SK-N-SH treated with all-trans-retinoic acid at 6 μM for 48 hours (cell line): ENCODE data around the gene NBAS.

Source experiments
- ATAC-seq: fragments of 200-7000 bp; cut with Tn5 transposase; 3 replicates; pipeline ENCODE4 v1.9.1; 2020; ENCODE audit warnings: mild to moderate bottlenecking, moderate library complexity
- ARNTL ChIP-seq: fragments of 450-650 bp; formaldehyde crosslinking; IDR thresholded peaks from 2 replicates; pipeline ENCODE4 v1.5.0; 2020; ENCODE audit warnings: low read depth, mild to moderate bottlenecking, moderate library complexity, borderline replicate concordance
- BACH2 ChIP-seq: fragments of 250-450 bp; sonication (Bioruptor Pico); IDR thresholded peaks from 2 replicates; pipeline ENCODE4 v1.9.0; 2021; ENCODE audit warnings: mild to moderate bottlenecking, borderline replicate concordance
- CREB5 ChIP-seq: fragments of 250-450 bp; sonication (Bioruptor Pico); IDR thresholded peaks from 2 replicates; pipeline ENCODE4 v1.5.1; 2020; ENCODE audit warnings: low read depth, mild to moderate bottlenecking, moderate library complexity
- CSDC2 ChIP-seq: fragments of 250-450 bp; sonication (Bioruptor Pico); IDR thresholded peaks from 2 replicates; pipeline ENCODE4 v1.5.0; 2020; ENCODE audit warnings: mild to moderate bottlenecking, moderate library complexity
- ESRRG ChIP-seq: fragments of 250-450 bp; sonication (Bioruptor Pico); IDR thresholded peaks from 2 replicates; pipeline ENCODE4 v1.6.1; 2021; ENCODE audit warnings: mild to moderate bottlenecking
- GLIS3 ChIP-seq: fragments of 250-450 bp; sonication (Bioruptor Pico); IDR thresholded peaks from 2 replicates; pipeline ENCODE4 v1.5.0; 2020; ENCODE audit warnings: mild to moderate bottlenecking, moderate library complexity
- ISL1 ChIP-seq: fragments of 250-450 bp; sonication (Bioruptor Pico); IDR thresholded peaks from 2 replicates; pipeline ENCODE4 v2.1.2; 2022; ENCODE audit warnings: mild to moderate bottlenecking, moderate library complexity
- OSR1 ChIP-seq: fragments of 250-450 bp; sonication (Bioruptor Pico); IDR thresholded peaks from 2 replicates; pipeline ENCODE4 v1.8.0; 2022; ENCODE audit warnings: moderate library complexity, mild to moderate bottlenecking, inconsistent platforms
- POU6F1 ChIP-seq: fragments of 250-450 bp; sonication (Bioruptor Pico); IDR thresholded peaks from 2 replicates; pipeline ENCODE4 v1.8.0; 2021; ENCODE audit warnings: low read depth, mild to moderate bottlenecking, moderate library complexity, borderline replicate concordance
- PPARA ChIP-seq: fragments of 250-450 bp; sonication (Bioruptor Pico); IDR thresholded peaks from 2 replicates; pipeline ENCODE4 v1.5.0; 2020; ENCODE audit warnings: mild to moderate bottlenecking, borderline replicate concordance
- RARB ChIP-seq: fragments of 250-450 bp; sonication (Bioruptor Pico); IDR thresholded peaks from 2 replicates; pipeline ENCODE4 v1.8.0; 2021; ENCODE audit warnings: mild to moderate bottlenecking, moderate library complexity
- SNAI2 ChIP-seq: fragments of 250-450 bp; sonication (Bioruptor Pico); IDR thresholded peaks from 2 replicates; pipeline ENCODE4 v1.5.0; 2020; ENCODE audit warnings: mild to moderate bottlenecking, moderate library complexity
- TCF4 ChIP-seq: fragments of 250-450 bp; sonication (Bioruptor Pico); IDR thresholded peaks from 2 replicates; pipeline ENCODE4 v1.8.0; 2021; ENCODE audit warnings: mild to moderate bottlenecking, moderate library complexity, borderline replicate concordance
- TOX ChIP-seq: fragments of 250-450 bp; sonication (Bioruptor Pico); IDR thresholded peaks from 2 replicates; pipeline ENCODE4 v1.8.0; 2021; ENCODE audit warnings: mild to moderate bottlenecking, moderate library complexity, borderline replicate concordance
- TSHZ2 ChIP-seq: fragments of 250-450 bp; sonication (Bioruptor Pico); IDR thresholded peaks from 2 replicates; pipeline ENCODE4 v1.5.0; 2020; ENCODE audit warnings: mild to moderate bottlenecking, moderate library complexity
- ZC3H10 ChIP-seq: fragments of 250-450 bp; sonication (Bioruptor Pico); IDR thresholded peaks from 2 replicates; pipeline ENCODE4 v1.5.1; 2021; ENCODE audit warnings: mild to moderate bottlenecking, moderate library complexity
- ZFP30 ChIP-seq: fragments of 450-650 bp; formaldehyde crosslinking; IDR thresholded peaks from 2 replicates; pipeline ENCODE4 v1.5.0; 2022; ENCODE audit warnings: mild to moderate bottlenecking, moderate library complexity
- ZNF565 ChIP-seq: fragments of 450-650 bp; formaldehyde crosslinking; conservative IDR thresholded peaks from 2 replicates; pipeline ENCODE4 v1.5.0; 2020; ENCODE audit warnings: low read depth, mild to moderate bottlenecking, moderate library complexity
- ZNF70 ChIP-seq: fragments of 450-650 bp; formaldehyde crosslinking; IDR thresholded peaks from 2 replicates; pipeline ENCODE4 v1.5.0; 2020; ENCODE audit warnings: mild to moderate bottlenecking, moderate library complexity
- ZNF8 ChIP-seq: fragments of 450-650 bp; formaldehyde crosslinking; IDR thresholded peaks from 2 replicates; pipeline ENCODE4 v1.5.0; 2020; ENCODE audit warnings: mild to moderate bottlenecking, moderate library complexity
- TF ChIP-seq, protein P1 (sequence below): fragments of 250-450 bp; sonication (Bioruptor Pico); IDR thresholded peaks from 2 replicates; pipeline ENCODE4 v1.8.0; 2020; ENCODE audit warnings: mild to moderate bottlenecking, moderate library complexity, borderline replicate concordance
- TF ChIP-seq, protein P2 (sequence below): fragments of 250-450 bp; sonication (Bioruptor Pico); IDR thresholded peaks from 2 replicates; pipeline ENCODE4 v1.5.1; 2021; ENCODE audit warnings: mild to moderate bottlenecking, moderate library complexity

The NBAS gene

DNA sequence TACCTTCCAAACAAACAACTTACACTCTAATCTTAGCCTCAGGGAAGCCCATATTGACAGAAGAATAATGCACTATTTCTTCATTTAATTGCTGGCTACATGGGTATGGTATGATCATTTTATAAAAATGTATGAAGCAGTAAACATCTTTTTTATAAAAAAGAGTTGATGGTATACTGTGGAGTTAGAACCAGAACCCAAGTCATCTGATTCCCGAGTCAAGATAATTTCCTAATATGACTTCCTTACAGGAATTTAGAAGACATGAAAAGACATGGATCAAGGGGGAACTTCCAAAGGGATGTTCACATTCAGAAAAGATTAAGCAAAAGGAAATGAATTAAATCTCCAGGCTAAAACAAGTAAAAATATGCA lies 171.8 kb downstream of the NBAS start:
- no peak for ATAC-seq
- TF ChIP-seq ESRRG (CRISPR knock-in tag) (no peak), GLIS3 (no peak), ZNF8 (CRISPR knock-in tag) (no peak), ZNF70 (no peak), ARNTL (CRISPR knock-in tag) (no peak), POU6F1 (CRISPR knock-in tag) (no peak), TCF4 (CRISPR knock-in tag) (no peak), ZFP30 (no peak), ZC3H10 (CRISPR knock-in tag) (no peak), PPARA (CRISPR knock-in tag) (no peak), ZNF565 (CRISPR knock-in tag) (no peak), CSDC2 (no peak), OSR1 (no peak), BACH2 (no peak), ISL1 (CRISPR knock-in tag) (no peak), RARB (CRISPR knock-in tag) (no peak), CREB5 (CRISPR knock-in tag) (no peak), SNAI2 (CRISPR knock-in tag) (no peak)
- TF ChIP-seq, protein P1, sequence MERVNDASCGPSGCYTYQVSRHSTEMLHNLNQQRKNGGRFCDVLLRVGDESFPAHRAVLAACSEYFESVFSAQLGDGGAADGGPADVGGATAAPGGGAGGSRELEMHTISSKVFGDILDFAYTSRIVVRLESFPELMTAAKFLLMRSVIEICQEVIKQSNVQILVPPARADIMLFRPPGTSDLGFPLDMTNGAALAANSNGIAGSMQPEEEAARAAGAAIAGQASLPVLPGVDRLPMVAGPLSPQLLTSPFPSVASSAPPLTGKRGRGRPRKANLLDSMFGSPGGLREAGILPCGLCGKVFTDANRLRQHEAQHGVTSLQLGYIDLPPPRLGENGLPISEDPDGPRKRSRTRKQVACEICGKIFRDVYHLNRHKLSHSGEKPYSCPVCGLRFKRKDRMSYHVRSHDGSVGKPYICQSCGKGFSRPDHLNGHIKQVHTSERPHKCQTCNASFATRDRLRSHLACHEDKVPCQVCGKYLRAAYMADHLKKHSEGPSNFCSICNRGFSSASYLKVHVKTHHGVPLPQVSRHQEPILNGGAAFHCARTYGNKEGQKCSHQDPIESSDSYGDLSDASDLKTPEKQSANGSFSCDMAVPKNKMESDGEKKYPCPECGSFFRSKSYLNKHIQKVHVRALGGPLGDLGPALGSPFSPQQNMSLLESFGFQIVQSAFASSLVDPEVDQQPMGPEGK (CRISPR knock-in tag), result no peak
- TF ChIP-seq, protein P2, sequence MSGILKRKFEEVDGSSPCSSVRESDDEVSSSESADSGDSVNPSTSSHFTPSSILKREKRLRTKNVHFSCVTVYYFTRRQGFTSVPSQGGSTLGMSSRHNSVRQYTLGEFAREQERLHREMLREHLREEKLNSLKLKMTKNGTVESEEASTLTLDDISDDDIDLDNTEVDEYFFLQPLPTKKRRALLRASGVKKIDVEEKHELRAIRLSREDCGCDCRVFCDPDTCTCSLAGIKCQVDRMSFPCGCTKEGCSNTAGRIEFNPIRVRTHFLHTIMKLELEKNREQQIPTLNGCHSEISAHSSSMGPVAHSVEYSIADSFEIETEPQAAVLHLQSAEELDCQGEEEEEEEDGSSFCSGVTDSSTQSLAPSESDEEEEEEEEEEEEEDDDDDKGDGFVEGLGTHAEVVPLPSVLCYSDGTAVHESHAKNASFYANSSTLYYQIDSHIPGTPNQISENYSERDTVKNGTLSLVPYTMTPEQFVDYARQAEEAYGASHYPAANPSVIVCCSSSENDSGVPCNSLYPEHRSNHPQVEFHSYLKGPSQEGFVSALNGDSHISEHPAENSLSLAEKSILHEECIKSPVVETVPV (CRISPR knock-in tag), result no peak

GRCh38 chr2:15388406-15389325 lies 172.5 kb downstream of the NBAS start:
- no peak for ATAC-seq
- TF ChIP-seq TOX (CRISPR knock-in tag), result no peak
- TF ChIP-seq BACH2, result no peak
- TF ChIP-seq ISL1 (CRISPR knock-in tag), result no peak

- TF ChIP-seq SNAI2 (CRISPR knock-in tag) (peak; percentile 16; the same call in 1 of the 2 replicates), ESRRG (CRISPR knock-in tag) (0 out of 2 replicates have a peak, but pooled peaks have one; percentile 41), GLIS3 (peak; percentile 52; the same call in 1 of the 2 replicates), ZNF8 (CRISPR knock-in tag) (0 out of 2 replicates have a peak, but pooled peaks have one; percentile 6), TSHZ2 (CRISPR knock-in tag) (peak; percentile 96), CSDC2 (no peak), BACH2 (no peak), ISL1 (CRISPR knock-in tag) (no peak), TCF4 (CRISPR knock-in tag) (peak; percentile 99)
- TF ChIP-seq, protein P2 (CRISPR knock-in tag), result peak; percentile 95
- TF ChIP-seq, all 23 proteins: peak for 7
- peak; percentile 25; the same call in 1 of the 3 replicates for ATAC-seq
Measured at GRCh38 chr2:15385184-15385583, 175.9 kb downstream of the NBAS start.
